ENCODE results near the gene TRIO. TPM values are rescaled to one million over a fixed set of nuclear protein-coding genes. Genes with fewer than 3 reads are reported as not detected.
A peak's percentile ranks its signal among the peaks of the same experiment; 100 is the strongest.

TRIO gene
- total RNA-seq, 1 experiment from 2014 or later = 99.8 TPM

DNA sequence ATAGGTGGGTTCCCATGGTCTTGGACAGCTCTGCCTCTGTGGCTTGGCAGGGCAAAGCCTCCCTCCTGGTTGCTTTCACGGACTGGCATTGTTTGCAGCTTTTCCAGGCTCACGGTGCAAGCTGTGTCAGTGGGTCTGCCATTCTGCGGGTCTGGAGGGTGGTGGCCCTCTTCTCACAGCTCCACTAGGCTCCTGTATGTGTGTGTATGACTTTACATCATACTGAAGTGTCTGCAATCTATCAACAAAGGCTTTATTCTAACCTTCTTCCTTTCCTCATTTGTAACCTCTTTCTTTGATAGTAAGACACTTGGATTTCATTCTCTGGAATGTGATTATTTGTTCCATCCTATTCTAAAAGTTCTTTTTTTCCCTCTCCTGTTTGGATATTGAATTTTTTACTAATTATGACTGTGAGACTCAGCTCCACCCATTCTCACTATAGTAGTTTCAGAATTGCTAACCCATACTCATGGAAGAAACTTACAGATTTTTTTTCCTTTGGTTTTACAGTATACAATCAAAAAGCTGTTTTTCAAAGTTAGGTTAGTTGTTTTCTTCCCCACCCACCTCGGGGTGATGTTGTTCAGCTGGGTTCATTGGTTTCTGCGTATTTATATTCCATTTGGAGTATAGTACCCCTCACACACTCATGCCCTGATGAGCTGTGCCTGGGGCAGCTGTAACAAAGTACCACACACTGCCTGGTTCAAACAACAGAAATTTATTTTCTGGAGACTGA, 293.8 kb downstream of the TRIO start:
- intact Hi-C loops (cut with micrococcal nuclease; ENCODE audit: unreplicated experiment) = no loop called here
- Histone ChIP-seq H3K27me3 (replicated peaks; ENCODE audit: insufficient read depth, low read depth, low read length, poor library complexity) (no peaks in the 10 kb centered on the region), H3K36me3 (ENCODE audit: insufficient read depth, low read length, poor library complexity, severe bottlenecking) (no peaks in the 10 kb centered on the region), H3K4me1 (ENCODE audit: insufficient read depth, low read length, poor library complexity, severe bottlenecking) (peaks cover 32% of the 10 kb centered on the region), H3K4me3 (ENCODE audit: low read depth, low read length, poor library complexity, severe bottlenecking) (no peak overlapping the region), H3K27ac (ENCODE audit: low read depth, low read length, poor library complexity, severe bottlenecking) (no peak overlapping the region), H3K9me3 (ENCODE audit: low read depth, low read length, poor library complexity, severe bottlenecking) (no peaks in the 10 kb centered on the region)
- DNase-seq (ENCODE audit: low spot score) = no peak
- TF ChIP-seq, protein P1, sequence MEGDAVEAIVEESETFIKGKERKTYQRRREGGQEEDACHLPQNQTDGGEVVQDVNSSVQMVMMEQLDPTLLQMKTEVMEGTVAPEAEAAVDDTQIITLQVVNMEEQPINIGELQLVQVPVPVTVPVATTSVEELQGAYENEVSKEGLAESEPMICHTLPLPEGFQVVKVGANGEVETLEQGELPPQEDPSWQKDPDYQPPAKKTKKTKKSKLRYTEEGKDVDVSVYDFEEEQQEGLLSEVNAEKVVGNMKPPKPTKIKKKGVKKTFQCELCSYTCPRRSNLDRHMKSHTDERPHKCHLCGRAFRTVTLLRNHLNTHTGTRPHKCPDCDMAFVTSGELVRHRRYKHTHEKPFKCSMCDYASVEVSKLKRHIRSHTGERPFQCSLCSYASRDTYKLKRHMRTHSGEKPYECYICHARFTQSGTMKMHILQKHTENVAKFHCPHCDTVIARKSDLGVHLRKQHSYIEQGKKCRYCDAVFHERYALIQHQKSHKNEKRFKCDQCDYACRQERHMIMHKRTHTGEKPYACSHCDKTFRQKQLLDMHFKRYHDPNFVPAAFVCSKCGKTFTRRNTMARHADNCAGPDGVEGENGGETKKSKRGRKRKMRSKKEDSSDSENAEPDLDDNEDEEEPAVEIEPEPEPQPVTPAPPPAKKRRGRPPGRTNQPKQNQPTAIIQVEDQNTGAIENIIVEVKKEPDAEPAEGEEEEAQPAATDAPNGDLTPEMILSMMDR (conservative IDR thresholded peaks at IDR 0.05; ENCODE audit: low read depth, low read length) = no peak
- no peak for TF ChIP-seq EZH2 (IDR thresholded peaks at IDR 0.05; ENCODE audit: borderline replicate concordance, low read depth, low read length, poor library complexity, severe bottlenecking)
- ChIA-PET POLR2A (ENCODE audit: low non-redundant PET) (no interaction called here), CTCF (no interaction called here)
- no TSS peak for BruUV-seq (replicated peaks)

DNA sequence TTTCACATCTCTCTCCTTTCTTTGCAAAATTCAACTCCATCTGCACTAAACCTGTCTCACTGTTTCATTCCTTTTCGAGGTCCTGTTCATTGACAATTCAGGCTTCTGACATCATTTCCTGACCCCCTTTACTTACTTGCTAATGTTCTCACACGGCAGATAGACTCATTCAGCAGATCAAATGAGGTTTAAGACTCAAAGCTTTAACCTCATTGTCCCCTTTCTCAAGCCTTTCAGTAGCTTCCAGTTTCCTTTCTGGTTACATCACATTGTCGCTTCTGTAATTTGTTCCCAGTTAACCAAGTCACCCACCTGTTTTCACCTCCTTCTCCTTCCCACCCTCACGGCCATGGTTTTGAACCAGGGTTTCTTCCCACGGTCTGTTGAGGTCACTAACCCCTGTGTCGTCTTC, 295.1 kb downstream of the TRIO start:
- BruUV-seq (replicated peaks) = no TSS peak
- no peak overlapping the region for H3K27ac ChIP-seq (ENCODE audit: low read depth, low read length, poor library complexity, severe bottlenecking)
- CTCF ChIA-PET = no interaction called here

DNA sequence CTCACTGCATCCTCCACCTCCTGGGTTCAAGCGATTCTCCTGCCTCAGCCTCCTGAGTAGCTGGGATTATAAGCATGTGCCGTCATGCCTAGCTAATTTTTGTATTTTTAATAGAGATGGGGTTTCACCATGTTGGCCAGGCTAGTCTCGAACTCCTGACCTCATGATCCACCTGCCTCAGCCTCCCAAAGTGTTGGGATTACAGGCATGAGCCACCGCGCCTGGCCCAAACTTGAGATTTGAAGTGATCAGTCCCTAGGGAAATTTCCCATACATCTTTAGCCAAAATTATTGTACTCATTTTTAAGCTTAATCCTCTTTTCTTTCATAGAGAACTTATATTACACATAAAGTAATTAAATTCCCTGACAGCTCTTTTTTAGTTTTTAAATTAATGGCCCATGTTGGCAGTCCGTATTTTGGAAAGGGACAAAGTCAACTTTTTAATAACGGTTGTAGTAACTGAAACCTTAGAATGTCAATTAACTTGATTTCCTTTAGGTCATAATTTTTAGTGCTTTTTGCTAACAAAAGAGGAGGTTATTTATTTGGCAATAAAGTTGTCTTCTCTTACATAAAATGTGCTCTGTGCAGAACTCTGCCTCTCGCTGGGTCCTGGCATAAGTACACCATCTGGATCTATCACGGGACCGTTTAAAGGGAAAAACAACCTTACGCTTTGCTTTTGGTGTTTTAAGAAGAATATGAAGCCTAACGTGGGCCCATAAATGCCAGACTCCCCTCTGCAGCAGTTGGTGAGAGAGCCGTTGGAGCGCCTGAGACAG, 296.1 kb downstream of the TRIO start:
- Histone ChIP-seq H3K9me3 (ENCODE audit: low read depth, low read length, poor library complexity, severe bottlenecking) (no peaks in the 10 kb centered on the region), H3K4me3 (ENCODE audit: low read depth, low read length, poor library complexity, severe bottlenecking) (peak overlapping the region; percentile 43), H3K27me3 (replicated peaks; ENCODE audit: insufficient read depth, low read depth, low read length, poor library complexity) (no peaks in the 10 kb centered on the region), H3K36me3 (ENCODE audit: insufficient read depth, low read length, poor library complexity, severe bottlenecking) (no peaks in the 10 kb centered on the region), H3K27ac (ENCODE audit: low read depth, low read length, poor library complexity, severe bottlenecking) (peak overlapping the region; percentile 16), H3K4me1 (ENCODE audit: insufficient read depth, low read length, poor library complexity, severe bottlenecking) (peaks cover 41% of the 10 kb centered on the region)
- intact Hi-C loops (cut with micrococcal nuclease; ENCODE audit: unreplicated experiment) = no loop called here
- TF ChIP-seq, protein P1 (conservative IDR thresholded peaks at IDR 0.05; ENCODE audit: low read depth, low read length) = no peak
- no peak for TF ChIP-seq EZH2 (IDR thresholded peaks at IDR 0.05; ENCODE audit: borderline replicate concordance, low read depth, low read length, poor library complexity, severe bottlenecking)
- no TSS peak for BruUV-seq (replicated peaks)
- peak; percentile 78 for DNase-seq (ENCODE audit: low spot score)
- ChIA-PET CTCF (interaction anchor here (0.7 kb wide), 1 partner anchor 110 kb away, joined by 4 read pairs; no protein-coding TSS in a partner anchor), POLR2A (ENCODE audit: low non-redundant PET) (interaction anchor here (0.6 kb wide), 1 partner anchor 211 kb away, joined by 4 read pairs; no protein-coding TSS in a partner anchor)

More for the DNA sequence above, 295.1 kb downstream of the TRIO start:
- TF ChIP-seq, protein P1 (conservative IDR thresholded peaks at IDR 0.05; ENCODE audit: low read depth, low read length) = no peak
- no peak for TF ChIP-seq EZH2 (IDR thresholded peaks at IDR 0.05; ENCODE audit: borderline replicate concordance, low read depth, low read length, poor library complexity, severe bottlenecking)
- Histone ChIP-seq H3K27me3 (replicated peaks; ENCODE audit: insufficient read depth, low read depth, low read length, poor library complexity) (no peaks in the 10 kb centered on the region), H3K4me3 (ENCODE audit: low read depth, low read length, poor library complexity, severe bottlenecking) (no peak overlapping the region), H3K4me1 (ENCODE audit: insufficient read depth, low read length, poor library complexity, severe bottlenecking) (peaks cover 33% of the 10 kb centered on the region), H3K9me3 (ENCODE audit: low read depth, low read length, poor library complexity, severe bottlenecking) (no peaks in the 10 kb centered on the region), H3K36me3 (ENCODE audit: insufficient read depth, low read length, poor library complexity, severe bottlenecking) (no peaks in the 10 kb centered on the region)
- DNase-seq (ENCODE audit: low spot score) = no peak
- intact Hi-C loops (cut with micrococcal nuclease; ENCODE audit: unreplicated experiment) = no loop called here
- POLR2A ChIA-PET (ENCODE audit: low non-redundant PET) = no interaction called here

All from A673 (cell line).